K562 (cell line): Measurements from ENCODE around the gene PLTP. TPM values are rescaled to one million over a fixed set of nuclear protein-coding genes. Genes with fewer than 3 reads are reported as not detected.
A peak's percentile ranks its signal among the peaks of the same experiment; 100 is the strongest.

Experiments
- ARNT ChIP-seq, 2 experiments: fragments of 450-650 bp; IDR thresholded peaks; 2 replicates each; pipeline ENCODE4 v1.6.1; 2016; ENCODE audit warnings: mild to moderate bottlenecking in 1 of 2
- CBX3 ChIP-seq, 2 experiments: IDR thresholded peaks; 1 replicate in 1 of 2; 2 replicates in 1 of 2; pipeline ENCODE4 v1.6.1; 2012; ENCODE audit warnings: inconsistent platforms in 2 of 2, low read length in 2 of 2, borderline replicate concordance in 1 of 2, control low read depth in 1 of 2
- CTBP1 ChIP-seq: fragments of 450-650 bp; IDR thresholded peaks from 2 replicates; pipeline ENCODE4 v1.6.1; 2016; ENCODE audit warnings: borderline replicate concordance
- ESRRA ChIP-seq: fragments of 450-650 bp; IDR thresholded peaks from 2 replicates; pipeline ENCODE4 v1.6.1; 2014; ENCODE audit warnings: low read depth, mild to moderate bottlenecking, moderate library complexity, borderline replicate concordance
- MEF2D ChIP-seq: conservative IDR thresholded peaks from 2 replicates; pipeline ENCODE4 v1.6.1; 2016; ENCODE audit warnings: low read depth, missing genetic modification characterization, missing compliant biosample characterization
- NFRKB ChIP-seq: fragments of 450-650 bp; IDR thresholded peaks from 2 replicates; pipeline ENCODE4 v1.6.1; 2016; ENCODE audit warnings: low read depth
- TAL1 ChIP-seq: fragments of 450-650 bp; IDR thresholded peaks from 2 replicates; pipeline ENCODE4 v1.6.1; 2016; ENCODE audit warnings: mild to moderate bottlenecking
- TEAD4 ChIP-seq, 2 experiments: sonication (generic) in 1 of 2; formaldehyde crosslinking in 1 of 2; IDR thresholded peaks; 2 replicates each; pipeline versions ENCODE4 v1.6.1 to v1.8.0; 2012 to 2022; ENCODE audit warnings: borderline replicate concordance in 1 of 2, inconsistent platforms in 1 of 2, low read length in 1 of 2, mild to moderate bottlenecking in 1 of 2, missing genetic modification reagents in 1 of 2
- TRIM28 ChIP-seq: fragments of 450-650 bp; IDR thresholded peaks from 2 replicates; pipeline ENCODE4 v1.6.1; 2017
- ZEB2 ChIP-seq: fragments of 450-650 bp; IDR thresholded peaks from 2 replicates; pipeline ENCODE4 v1.6.1; 2016
- ZNF316 ChIP-seq: fragments of 450-650 bp; IDR thresholded peaks from 2 replicates; pipeline ENCODE4 v1.6.1; 2016
- polyA plus RNA-seq, 8 experiments: library from polyadenylated mRNA; depleted of rRNA in 4 of 8; stranded (reverse) in 5 of 8; unstranded in 3 of 8; fragments of >200 nt; fragmentation: Nextera tagmentation in 2 of 8; fragmentation: Illumina TruSeq in 1 of 8; extraction: Ambion mirVana in 2 of 8; extraction: Trizol in 1 of 8; gene quantifications; 2 replicates each; pipeline versions ENCODE4 v1.2.1 to v1.2.3, GENCODE V29; 2011 to 2014; ENCODE audit warnings: inconsistent platforms in 1 of 8, missing spikeins in 1 of 8
- total RNA-seq, 7 experiments: library from RNA; depleted of rRNA in 6 of 7; stranded (reverse); fragments of >200 nt in 6 of 7; fragmentation: Illumina TruSeq in 2 of 7; extraction: Trizol in 2 of 7; gene quantifications; 2 replicates each; pipeline versions ENCODE4 v1.2.1 to v1.2.3, GENCODE V29; 2011 to 2021; ENCODE audit warnings: low replicate concordance in 1 of 7
- TF ChIP-seq, protein P1 (sequence below), 2 experiments: fragments of 450-650 bp; formaldehyde crosslinking in 1 of 2; IDR thresholded peaks; 2 replicates each; pipeline versions ENCODE4 v1.4.0 to v1.6.1; 2014 to 2020; ENCODE audit warnings: mild to moderate bottlenecking in 2 of 2, borderline replicate concordance in 1 of 2, low read depth in 1 of 2
- TF ChIP-seq, protein P2 (sequence below): sonication (generic); formaldehyde crosslinking; IDR thresholded peaks from 2 replicates; pipeline ENCODE4 v1.8.1; 2023; ENCODE audit warnings: mild to moderate bottlenecking, missing genetic modification reagents
- TF ChIP-seq, protein P3 (sequence below): IDR thresholded peaks from 2 replicates; pipeline ENCODE4 v1.6.1; 2011; ENCODE audit not compliant: insufficient read length; ENCODE audit errors: extremely low read depth
- TF ChIP-seq, protein P4 (sequence below): fragments of 250-450 bp; sonication (Bioruptor Pico); IDR thresholded peaks from 2 replicates; pipeline ENCODE4 v1.4.0; 2020; ENCODE audit warnings: mild to moderate bottlenecking, moderate library complexity

The PLTP gene
- total and polyA plus RNA-seq, 9 of the 15 experiments (the other 6 are each of a cell fraction or from before 2014, with no cell fraction given): 2.8 to 29.3 (median 17.6) TPM

DNA sequence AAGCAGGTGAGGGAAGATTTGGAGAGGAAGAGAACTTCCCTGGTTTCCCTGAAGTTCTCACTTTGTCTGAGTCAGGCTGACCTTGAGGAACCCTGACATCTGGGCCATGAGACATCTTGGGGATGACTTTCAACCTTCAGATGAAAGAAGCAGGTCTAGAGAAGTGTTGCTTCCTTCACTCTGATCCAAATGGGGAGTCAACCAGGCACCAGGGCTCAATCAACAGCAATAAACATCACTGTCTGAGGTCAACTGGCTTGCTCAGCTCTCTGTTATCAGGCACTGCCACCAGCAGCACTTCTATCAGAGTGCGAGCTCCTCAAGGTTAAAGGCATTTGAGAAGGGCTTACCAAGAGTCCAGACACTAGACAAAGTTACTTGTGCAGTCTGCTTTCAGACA lies 61.0 kb downstream of the PLTP start (continued):
- TF ChIP-seq, protein P1, sequence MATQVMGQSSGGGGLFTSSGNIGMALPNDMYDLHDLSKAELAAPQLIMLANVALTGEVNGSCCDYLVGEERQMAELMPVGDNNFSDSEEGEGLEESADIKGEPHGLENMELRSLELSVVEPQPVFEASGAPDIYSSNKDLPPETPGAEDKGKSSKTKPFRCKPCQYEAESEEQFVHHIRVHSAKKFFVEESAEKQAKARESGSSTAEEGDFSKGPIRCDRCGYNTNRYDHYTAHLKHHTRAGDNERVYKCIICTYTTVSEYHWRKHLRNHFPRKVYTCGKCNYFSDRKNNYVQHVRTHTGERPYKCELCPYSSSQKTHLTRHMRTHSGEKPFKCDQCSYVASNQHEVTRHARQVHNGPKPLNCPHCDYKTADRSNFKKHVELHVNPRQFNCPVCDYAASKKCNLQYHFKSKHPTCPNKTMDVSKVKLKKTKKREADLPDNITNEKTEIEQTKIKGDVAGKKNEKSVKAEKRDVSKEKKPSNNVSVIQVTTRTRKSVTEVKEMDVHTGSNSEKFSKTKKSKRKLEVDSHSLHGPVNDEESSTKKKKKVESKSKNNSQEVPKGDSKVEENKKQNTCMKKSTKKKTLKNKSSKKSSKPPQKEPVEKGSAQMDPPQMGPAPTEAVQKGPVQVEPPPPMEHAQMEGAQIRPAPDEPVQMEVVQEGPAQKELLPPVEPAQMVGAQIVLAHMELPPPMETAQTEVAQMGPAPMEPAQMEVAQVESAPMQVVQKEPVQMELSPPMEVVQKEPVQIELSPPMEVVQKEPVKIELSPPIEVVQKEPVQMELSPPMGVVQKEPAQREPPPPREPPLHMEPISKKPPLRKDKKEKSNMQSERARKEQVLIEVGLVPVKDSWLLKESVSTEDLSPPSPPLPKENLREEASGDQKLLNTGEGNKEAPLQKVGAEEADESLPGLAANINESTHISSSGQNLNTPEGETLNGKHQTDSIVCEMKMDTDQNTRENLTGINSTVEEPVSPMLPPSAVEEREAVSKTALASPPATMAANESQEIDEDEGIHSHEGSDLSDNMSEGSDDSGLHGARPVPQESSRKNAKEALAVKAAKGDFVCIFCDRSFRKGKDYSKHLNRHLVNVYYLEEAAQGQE (IDR thresholded peaks at IDR 0.05; ENCODE audit: borderline replicate concordance): 0 out of 2 replicates have a peak, but pooled peaks have one; percentile 15
- TF ChIP-seq, protein P1 (CRISPR knock-in tag; IDR thresholded peaks at IDR 0.05; ENCODE audit: low read depth): no peak
- TF ChIP-seq TAL1 (peak; percentile 70), TEAD4 (IDR thresholded peaks at IDR 0.05; ENCODE audit: low read length) (peak; percentile 56; the same call in 1 of the 2 replicates), TEAD4 (CRISPR knock-in tag; IDR thresholded peaks at IDR 0.05; ENCODE audit: borderline replicate concordance) (no peak), CBX3 (IDR thresholded peaks at IDR 0.05; ENCODE audit: borderline replicate concordance in 1 of 2, low read length in 2 of 2) (peak in 1 of 2 experiments; percentile 58; a peak in 1 of 3 replicates), ZEB2 (peak; percentile 57), NFRKB (no peak), ZNF316 (0 out of 2 replicates have a peak, but pooled peaks have one; percentile 16), TRIM28 (peak; percentile 32; the same call in 1 of the 2 replicates), ARNT (IDR thresholded peaks at IDR 0.05) (no peak), CTBP1 (peak; percentile 53; the same call in 1 of the 2 replicates), MEF2D (tag) (no peak), ESRRA (peak; percentile 84; the same call in 1 of the 2 replicates)
- TF ChIP-seq, protein P2, sequence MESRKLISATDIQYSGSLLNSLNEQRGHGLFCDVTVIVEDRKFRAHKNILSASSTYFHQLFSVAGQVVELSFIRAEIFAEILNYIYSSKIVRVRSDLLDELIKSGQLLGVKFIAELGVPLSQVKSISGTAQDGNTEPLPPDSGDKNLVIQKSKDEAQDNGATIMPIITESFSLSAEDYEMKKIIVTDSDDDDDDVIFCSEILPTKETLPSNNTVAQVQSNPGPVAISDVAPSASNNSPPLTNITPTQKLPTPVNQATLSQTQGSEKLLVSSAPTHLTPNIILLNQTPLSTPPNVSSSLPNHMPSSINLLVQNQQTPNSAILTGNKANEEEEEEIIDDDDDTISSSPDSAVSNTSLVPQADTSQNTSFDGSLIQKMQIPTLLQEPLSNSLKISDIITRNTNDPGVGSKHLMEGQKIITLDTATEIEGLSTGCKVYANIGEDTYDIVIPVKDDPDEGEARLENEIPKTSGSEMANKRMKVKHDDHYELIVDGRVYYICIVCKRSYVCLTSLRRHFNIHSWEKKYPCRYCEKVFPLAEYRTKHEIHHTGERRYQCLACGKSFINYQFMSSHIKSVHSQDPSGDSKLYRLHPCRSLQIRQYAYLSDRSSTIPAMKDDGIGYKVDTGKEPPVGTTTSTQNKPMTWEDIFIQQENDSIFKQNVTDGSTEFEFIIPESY (CRISPR knock-in tag): no peak
- TF ChIP-seq, protein P3, sequence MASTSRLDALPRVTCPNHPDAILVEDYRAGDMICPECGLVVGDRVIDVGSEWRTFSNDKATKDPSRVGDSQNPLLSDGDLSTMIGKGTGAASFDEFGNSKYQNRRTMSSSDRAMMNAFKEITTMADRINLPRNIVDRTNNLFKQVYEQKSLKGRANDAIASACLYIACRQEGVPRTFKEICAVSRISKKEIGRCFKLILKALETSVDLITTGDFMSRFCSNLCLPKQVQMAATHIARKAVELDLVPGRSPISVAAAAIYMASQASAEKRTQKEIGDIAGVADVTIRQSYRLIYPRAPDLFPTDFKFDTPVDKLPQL: no peak
- TF ChIP-seq, protein P4, sequence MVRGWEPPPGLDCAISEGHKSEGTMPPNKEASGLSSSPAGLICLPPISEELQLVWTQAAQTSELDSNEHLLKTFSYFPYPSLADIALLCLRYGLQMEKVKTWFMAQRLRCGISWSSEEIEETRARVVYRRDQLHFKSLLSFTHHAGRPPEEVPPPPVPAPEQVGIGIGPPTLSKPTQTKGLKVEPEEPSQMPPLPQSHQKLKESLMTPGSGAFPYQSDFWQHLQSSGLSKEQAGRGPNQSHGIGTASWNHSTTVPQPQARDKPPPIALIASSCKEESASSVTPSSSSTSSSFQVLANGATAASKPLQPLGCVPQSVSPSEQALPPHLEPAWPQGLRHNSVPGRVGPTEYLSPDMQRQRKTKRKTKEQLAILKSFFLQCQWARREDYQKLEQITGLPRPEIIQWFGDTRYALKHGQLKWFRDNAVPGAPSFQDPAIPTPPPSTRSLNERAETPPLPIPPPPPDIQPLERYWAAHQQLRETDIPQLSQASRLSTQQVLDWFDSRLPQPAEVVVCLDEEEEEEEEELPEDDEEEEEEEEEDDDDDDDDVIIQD (CRISPR knock-in tag): no peak
